ENCODE results near the gene PIGU. TPM values are rescaled to one million over a fixed set of nuclear protein-coding genes. Genes with fewer than 3 reads are reported as not detected.
A peak's percentile ranks its signal among the peaks of the same experiment; 100 is the strongest.

PIGU gene
- total RNA-seq, 1 experiment from 2014 or later = 32.8 TPM

DNA sequence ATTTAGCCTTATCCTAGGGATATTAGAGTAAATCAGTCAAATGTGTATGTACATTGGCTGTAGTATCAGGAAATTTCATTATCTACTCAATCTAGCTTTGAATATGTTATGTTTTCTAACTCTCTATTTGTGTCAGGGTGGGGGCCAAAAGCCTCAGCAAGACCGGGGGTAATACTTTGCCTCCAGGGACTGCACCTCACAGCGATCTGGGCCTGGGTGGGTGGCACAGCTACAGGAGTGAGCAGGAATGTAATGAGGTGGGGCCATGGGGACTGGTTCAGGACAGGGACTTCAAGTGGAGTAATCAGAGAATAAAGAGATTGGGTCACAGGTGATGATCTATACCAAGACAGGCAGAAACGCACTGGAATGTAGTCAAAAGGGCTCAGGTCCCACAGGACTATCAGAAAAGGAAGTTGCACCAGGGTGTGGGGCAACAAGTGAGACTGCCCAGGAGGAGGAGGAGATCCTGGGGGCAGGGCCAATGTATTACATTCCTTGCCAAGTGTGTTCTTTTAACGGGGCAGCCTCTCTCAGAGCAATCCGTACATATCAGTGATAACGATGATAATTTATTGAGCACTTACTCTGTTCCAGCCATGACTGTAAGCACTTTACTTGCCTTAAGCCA lies 54.0 kb downstream of the PIGU start:
- no peak overlapping the region for H3K23ac ChIP-seq (ENCODE audit: insufficient read length, low read depth, low read length)
- no peak for DNase-seq
- H2BK12ac ChIP-seq (ENCODE audit: insufficient read length, low read depth, low read length) = no peak overlapping the region
- no CpG with 5 or more reads among the region's 6 CpGs for WGBS (ENCODE audit: extremely low coverage, insufficient read length, low lambda C conversion rate)
- H3K79me1 ChIP-seq (ENCODE audit: insufficient read depth, low read depth, low read length, poor library complexity, severe bottlenecking) = no peaks in the 10 kb centered on the region
- H4K20me1 ChIP-seq (ENCODE audit: control insufficient read depth, insufficient read depth, insufficient read length) = no peaks in the 10 kb centered on the region
- H2BK20ac ChIP-seq (ENCODE audit: low read depth, low read length, poor library complexity, severe bottlenecking) = no peak overlapping the region
- no peak overlapping the region for H2BK120ac ChIP-seq (ENCODE audit: low read depth, low read length, poor library complexity, severe bottlenecking)
- no peak overlapping the region for H2AFZ ChIP-seq (ENCODE audit: low read length)
- H3K27me3 Mint-ChIP-seq (ENCODE audit: low read depth) = no peaks in the 10 kb centered on the region
- no peak overlapping the region for H3K4ac ChIP-seq (ENCODE audit: low read depth, low read length)
- H3K4me2 ChIP-seq (ENCODE audit: insufficient read depth, insufficient read length, low read length) = no peak overlapping the region
- TF ChIP-seq, protein P1, sequence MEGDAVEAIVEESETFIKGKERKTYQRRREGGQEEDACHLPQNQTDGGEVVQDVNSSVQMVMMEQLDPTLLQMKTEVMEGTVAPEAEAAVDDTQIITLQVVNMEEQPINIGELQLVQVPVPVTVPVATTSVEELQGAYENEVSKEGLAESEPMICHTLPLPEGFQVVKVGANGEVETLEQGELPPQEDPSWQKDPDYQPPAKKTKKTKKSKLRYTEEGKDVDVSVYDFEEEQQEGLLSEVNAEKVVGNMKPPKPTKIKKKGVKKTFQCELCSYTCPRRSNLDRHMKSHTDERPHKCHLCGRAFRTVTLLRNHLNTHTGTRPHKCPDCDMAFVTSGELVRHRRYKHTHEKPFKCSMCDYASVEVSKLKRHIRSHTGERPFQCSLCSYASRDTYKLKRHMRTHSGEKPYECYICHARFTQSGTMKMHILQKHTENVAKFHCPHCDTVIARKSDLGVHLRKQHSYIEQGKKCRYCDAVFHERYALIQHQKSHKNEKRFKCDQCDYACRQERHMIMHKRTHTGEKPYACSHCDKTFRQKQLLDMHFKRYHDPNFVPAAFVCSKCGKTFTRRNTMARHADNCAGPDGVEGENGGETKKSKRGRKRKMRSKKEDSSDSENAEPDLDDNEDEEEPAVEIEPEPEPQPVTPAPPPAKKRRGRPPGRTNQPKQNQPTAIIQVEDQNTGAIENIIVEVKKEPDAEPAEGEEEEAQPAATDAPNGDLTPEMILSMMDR (conservative IDR thresholded peaks at IDR 0.05) = no peak
- H4K91ac ChIP-seq (ENCODE audit: insufficient read length, low read depth, low read length) = no peak overlapping the region
- no peak overlapping the region for H4K8ac ChIP-seq (replicated peaks; ENCODE audit: insufficient read length, low read depth, low read length)
- no peaks in the 10 kb centered on the region for H3K79me2 ChIP-seq (ENCODE audit: insufficient read depth, low read length)
- H3K36me3 Mint-ChIP-seq (ENCODE audit: insufficient read depth in 1 of 3, low read depth in 3 of 3) = peaks cover 3 to 26% (median 25%) of the 10 kb centered on the region in 3 experiments
- H3T11ph ChIP-seq (ENCODE audit: low read length) = no peak overlapping the region
- no peak overlapping the region for H2AK5ac ChIP-seq (ENCODE audit: insufficient read length, low read length)
- H2BK15ac ChIP-seq (ENCODE audit: low read depth, low read length) = no peak overlapping the region
- H4K5ac ChIP-seq (ENCODE audit: insufficient read length, low read depth, low read length) = no peak overlapping the region
- H3K4me3 Mint-ChIP-seq = no peak overlapping the region
- H3K14ac ChIP-seq (ENCODE audit: insufficient read depth, low read length) = no peak overlapping the region
- H3K9ac ChIP-seq (ENCODE audit: extremely low read depth, insufficient read length, low read length) = no peak overlapping the region
- peaks cover 0 to 5% of the 10 kb centered on the region in 2 experiments; a peak in 2 of 4 replicates for H3K4me1 Mint-ChIP-seq
- H3K9me3 Mint-ChIP-seq = no peaks in the 10 kb centered on the region
- H3K9me3 ChIP-seq (ENCODE audit: control insufficient read depth, low read depth, low read length) = no peaks in the 10 kb centered on the region
- peak overlapping the region in 1 of 3 experiments; percentile 8; a peak in 2 of 7 replicates for H3K27ac Mint-ChIP-seq
- H3K27me3 ChIP-seq (ENCODE audit: insufficient read depth, low read length) = no peaks in the 10 kb centered on the region
- no peaks in the 10 kb centered on the region for H3K23me2 ChIP-seq (ENCODE audit: insufficient read length, low read depth, low read length, poor library complexity, severe bottlenecking)
- H3K56ac ChIP-seq (ENCODE audit: insufficient read length, low read depth, low read length) = no peak overlapping the region
- no peak overlapping the region for H3K27ac ChIP-seq (ENCODE audit: insufficient read length, low read depth, low read length)
- no peak overlapping the region for H2BK5ac ChIP-seq (ENCODE audit: insufficient read length, low read length)
- no peaks in the 10 kb centered on the region for H3K4me1 ChIP-seq (ENCODE audit: insufficient read depth, low read length)
- no peak overlapping the region for H3K18ac ChIP-seq (ENCODE audit: insufficient read length, low read depth, low read length)
